ENCODE data around the gene SSTR4.
"Not testable (repeated sequence)": the region's sequence is repeated elsewhere in the genome, so short reads cannot be mapped to it uniquely, and the experiment has no call there.

The SSTR4 gene, protein sequence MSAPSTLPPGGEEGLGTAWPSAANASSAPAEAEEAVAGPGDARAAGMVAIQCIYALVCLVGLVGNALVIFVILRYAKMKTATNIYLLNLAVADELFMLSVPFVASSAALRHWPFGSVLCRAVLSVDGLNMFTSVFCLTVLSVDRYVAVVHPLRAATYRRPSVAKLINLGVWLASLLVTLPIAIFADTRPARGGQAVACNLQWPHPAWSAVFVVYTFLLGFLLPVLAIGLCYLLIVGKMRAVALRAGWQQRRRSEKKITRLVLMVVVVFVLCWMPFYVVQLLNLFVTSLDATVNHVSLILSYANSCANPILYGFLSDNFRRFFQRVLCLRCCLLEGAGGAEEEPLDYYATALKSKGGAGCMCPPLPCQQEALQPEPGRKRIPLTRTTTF

GRCh38 chr20:23034721-23035671, at the start of gene SSTR4:
Gene SSTR4, plus strand, starts transcription at chr20:23035312. Its CDS starts 172 bp downstream, at chr20:23035484.
- DNase-seq (ENCODE audit: low spot score): no peak

GRCh38 chr20:22986601-22987000, 48.5 kb upstream of the SSTR4 start:
- no peak for DNase-seq (ENCODE audit: low spot score)

- not testable (repeated sequence) for DNase-seq (ENCODE audit: low spot score)
Measured at GRCh38 chr20:22991424-22991823, 43.7 kb upstream of the SSTR4 start.

DNA sequence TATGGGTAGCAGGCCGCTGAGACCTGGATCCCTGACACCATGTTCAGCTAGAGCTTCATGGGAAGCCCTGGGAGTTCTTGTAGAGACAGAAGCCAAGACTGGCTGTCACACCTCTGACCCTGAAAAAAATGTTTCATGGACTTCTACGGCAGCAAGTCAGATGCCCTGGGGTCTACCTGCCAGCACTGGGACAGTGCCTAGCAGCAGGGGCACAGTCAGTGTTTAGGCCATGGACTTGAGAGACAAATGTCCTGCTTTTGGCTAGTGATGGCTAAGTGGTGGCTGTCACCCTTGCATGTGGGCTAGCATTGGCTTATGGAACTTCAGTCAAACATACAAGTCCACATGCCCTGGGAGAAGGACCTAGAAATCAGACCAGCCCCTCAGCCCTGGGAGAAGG, 41.3 kb upstream of the SSTR4 start:
- DNase-seq (ENCODE audit: low spot score): no peak

DNA sequence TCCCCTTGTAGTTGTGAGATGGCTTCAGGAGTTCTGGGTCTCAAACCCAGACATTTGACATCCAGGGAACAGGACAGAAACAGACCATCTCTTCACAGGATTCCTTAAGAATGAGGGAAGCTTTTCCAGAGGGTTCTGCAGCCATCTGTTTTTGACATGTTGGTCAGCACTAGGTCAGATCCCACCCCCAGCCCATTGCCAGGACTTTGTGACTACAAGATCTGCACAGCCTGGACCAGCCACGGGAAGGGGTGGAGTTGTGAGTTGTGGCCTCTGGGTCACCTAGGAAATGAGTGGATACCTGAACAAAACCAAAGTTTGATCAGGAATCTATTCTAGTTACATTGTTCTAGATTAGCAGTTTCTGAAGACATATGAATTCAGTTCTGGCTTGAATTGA, 39.2 kb upstream of the SSTR4 start:
- no peak for DNase-seq (ENCODE audit: low spot score)

- no peak for DNase-seq (ENCODE audit: low spot score)
Measured at GRCh38 chr20:22998476-22998875, 36.6 kb upstream of the SSTR4 start.

DNA sequence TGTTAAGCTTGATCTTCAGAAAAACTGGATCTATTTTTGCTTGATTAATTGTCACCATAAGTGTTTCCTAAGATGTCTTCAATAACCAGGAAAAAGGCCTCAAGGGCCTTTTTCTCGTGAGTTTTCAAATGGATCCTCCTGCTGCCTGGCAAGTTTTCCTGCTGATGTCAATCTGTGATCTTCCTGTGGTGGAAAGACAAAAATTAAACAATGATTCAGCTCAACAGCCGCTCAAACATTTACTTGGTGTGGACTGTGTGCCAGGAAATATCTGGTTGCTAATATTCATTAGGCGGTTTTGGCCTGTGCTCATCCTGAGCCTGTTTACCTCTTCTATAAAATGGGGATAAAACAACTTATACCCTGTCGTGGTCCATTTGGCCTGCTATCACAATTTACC, 35.4 kb upstream of the SSTR4 start:
- no peak for DNase-seq (ENCODE audit: low spot score)

- DNase-seq (ENCODE audit: low spot score): no peak
Measured at GRCh38 chr20:23000232-23000947, 34.7 kb upstream of the SSTR4 start.

DNA sequence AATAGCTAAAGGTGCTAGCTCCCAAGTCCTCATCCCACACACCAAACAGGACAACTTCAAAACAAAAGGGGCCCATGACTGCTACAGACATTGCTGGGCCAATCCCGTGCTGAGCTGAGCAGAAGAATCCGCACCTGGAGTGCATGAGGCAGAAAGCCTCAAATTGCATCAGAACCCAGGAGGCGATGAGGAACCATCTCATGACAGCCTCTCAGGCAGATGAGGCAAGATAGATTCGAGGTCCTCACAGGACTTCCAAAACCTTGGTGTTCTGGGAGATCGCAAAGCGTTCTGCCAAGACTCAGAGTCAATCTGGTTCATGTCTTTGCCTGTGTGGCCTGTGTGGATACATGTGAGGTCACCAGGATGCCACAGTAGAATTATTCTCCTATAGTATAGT, 32.8 kb upstream of the SSTR4 start:
- no peak for DNase-seq (ENCODE audit: low spot score)

- no peak for DNase-seq (ENCODE audit: low spot score)
Measured at GRCh38 chr20:23003077-23003635, 32.0 kb upstream of the SSTR4 start.

DNA sequence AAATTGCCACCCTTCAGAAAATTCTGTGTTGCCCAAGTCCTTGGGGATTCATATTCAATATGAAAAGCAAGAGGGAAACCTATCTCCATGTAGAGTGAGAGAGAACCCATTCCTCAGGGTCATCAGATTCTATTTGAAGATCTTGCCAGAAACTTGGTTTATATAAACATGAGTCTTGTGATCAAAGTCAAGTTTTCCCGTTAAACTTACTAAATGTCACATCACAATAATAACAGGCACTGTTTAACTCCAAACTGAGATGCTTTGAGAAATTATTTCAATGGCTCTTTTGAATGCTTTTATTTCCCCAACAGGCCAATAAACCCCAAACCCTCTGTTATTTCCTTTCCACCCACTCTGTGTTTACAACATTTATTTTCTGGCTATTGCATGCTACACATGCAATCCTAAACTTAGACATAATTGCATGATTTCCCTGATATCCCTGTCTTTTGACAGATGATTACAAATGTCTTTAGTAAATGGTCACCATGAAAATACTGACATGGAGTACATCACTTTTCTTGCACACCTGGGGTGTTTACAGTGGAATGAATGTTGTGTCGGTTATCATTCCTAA, 31.1 kb upstream of the SSTR4 start:
- peak; percentile 35 for DNase-seq (ENCODE audit: low spot score)

DNA sequence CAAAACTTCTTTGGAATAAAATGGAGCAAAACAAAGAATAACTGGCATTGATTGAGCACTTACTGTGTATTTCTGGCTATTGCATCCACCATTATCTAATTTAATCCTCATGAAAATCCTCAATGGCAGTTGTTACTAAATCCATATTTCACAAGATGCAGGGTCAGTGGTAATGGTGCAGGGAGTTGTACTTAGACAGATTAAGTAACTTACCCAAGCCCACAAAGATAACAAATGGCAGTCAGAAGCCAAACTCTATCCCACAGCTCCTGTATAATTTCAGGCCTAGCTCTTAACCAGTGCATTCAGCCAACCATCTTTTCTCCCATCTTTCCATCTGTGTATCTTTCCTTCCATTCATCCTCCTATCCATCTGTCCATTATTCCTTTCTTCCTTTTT, 29.3 kb upstream of the SSTR4 start:
- DNase-seq (ENCODE audit: low spot score): no peak

DNA sequence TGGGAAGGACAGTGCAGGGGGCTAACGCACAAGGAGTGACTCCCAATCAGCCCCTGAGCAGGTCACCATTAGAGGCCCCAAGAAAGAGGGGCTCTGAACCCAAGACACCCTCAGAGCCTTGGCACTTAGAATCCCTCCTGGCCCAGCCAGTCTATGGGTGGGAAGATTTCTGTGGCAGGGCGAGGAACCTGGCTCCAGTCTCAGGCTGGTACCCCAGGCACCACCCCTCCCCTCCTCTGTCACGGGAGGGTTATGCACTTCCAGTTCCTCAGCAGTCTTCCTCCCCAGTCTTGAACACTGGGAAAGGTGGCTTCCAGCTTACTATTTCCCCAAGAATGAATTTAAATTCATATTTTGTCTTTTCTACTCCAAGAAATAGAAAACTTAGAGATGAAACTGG, 27.6 kb upstream of the SSTR4 start:
- DNase-seq (ENCODE audit: low spot score): no peak

GRCh38 chr20:23007886-23008655, 27.0 kb upstream of the SSTR4 start:
- DNase-seq (ENCODE audit: low spot score): no peak

DNA sequence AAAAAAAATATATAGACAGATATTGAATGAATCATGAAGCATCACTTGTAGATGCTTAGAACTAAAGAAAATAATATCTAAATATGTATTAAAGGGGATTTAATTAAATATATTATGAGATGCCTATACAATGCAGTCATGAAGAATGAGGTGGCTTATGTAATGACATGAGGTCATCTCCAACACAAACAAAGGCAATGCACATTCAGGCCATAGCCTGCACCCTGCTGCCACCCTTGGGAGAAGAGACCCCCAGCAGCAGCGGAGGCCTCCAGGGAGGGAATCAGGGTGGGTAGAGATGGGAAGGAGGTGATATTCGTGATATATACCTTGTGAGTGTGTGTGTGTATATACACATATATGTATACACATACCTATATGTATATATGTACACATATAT, 26.4 kb upstream of the SSTR4 start:
- no peak for DNase-seq (ENCODE audit: low spot score)

DNA sequence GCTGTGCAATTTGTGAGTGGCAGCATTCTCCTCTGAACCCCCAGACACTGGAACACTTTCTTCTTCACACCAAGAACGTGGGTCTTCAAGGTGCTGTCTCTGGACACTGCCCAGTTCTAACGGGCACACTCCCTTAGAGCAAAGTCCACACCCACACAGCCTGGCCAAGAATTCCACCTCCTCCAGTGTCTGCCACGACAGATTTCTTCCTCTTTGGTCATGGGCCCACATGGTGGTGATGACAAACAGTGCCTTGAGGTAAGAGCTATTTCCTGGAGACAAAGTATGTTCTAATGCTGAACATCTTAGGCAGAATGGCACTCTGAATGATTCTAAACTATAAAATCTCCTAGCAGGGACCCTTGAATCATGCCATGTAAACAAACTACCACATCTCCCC, 25.5 kb upstream of the SSTR4 start:
- no peak for DNase-seq (ENCODE audit: low spot score)

GRCh38 chr20:23010096-23010495, 25.0 kb upstream of the SSTR4 start:
- DNase-seq (ENCODE audit: low spot score): no peak

DNA sequence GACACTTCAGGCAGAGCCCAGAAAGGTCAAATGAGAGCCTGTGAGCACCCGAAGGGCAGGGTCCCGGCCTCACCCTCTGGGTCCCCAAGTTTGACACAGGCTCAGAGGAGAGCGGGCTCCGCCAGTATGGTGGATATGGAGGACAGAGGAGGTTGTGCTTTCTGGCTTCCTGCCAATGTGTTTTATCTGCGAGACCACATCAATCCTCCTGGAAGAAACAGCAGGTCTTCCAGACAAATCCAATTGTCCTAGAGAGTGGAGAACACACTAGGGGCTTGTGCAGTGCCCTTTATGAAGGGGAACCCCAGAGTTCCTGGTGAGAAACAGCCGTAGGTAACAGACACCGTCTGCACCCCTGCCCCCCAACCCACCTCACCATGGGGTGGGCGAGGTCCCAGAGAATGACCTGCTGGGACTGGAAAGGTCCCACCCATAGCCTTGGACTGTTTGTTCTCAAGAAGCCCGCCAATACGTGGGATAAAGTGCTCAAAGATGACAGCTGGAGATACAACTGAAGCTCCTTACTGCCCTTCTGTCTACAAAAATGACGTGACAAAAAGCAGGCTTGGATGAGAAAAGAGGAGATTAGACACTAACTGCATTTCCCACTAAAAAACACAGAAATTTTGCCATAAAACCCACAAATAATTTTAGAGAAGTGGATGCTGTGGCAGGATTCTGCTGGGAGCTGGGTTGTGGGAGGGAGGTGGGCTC, 23.9 kb upstream of the SSTR4 start:
- no peak for DNase-seq (ENCODE audit: low spot score)

DNA sequence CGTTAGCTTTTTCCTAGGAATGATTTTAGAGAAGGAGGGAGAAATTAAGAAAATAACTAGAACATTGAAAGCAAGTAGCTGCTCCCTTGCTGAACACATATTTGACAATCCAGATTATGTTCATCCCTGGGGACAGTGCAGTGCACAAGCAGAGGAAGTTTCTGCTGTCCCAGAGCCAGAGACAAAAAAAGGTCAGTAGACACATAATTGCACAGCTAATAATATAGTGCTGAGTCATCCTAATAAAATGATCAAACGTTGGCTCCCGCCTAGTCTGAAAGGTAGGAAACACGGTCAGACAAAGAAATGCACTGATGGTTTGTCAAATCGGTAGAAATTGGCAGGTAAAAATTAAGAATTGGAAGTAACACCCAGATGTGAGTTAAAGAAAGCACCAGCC, 21.7 kb upstream of the SSTR4 start:
- no peak for DNase-seq (ENCODE audit: low spot score)

- no peak for DNase-seq (ENCODE audit: low spot score)
Measured at GRCh38 chr20:23017516-23017915, 17.6 kb upstream of the SSTR4 start.
